Measurements from ENCODE around the gene TRHDE. TPM values are rescaled to one million over a fixed set of nuclear protein-coding genes. Genes with fewer than 3 reads are reported as not detected.

TRHDE gene
- total RNA-seq, 1 experiment from 2014 or later: 43.7 TPM

GRCh38 chr12:72234886-72235285 lies 37.3 kb upstream of the TRHDE start:
- Mint-ChIP-seq H3K4me3 (ENCODE audit: low read depth, unreplicated experiment) (no peak overlapping the region), H3K27ac (ENCODE audit: unreplicated experiment) (no peak overlapping the region), H3K9me3 (ENCODE audit: low read depth, unreplicated experiment) (no peaks in the 10 kb centered on the region), H3K27me3 (ENCODE audit: unreplicated experiment) (no peaks in the 10 kb centered on the region), H3K4me1 (ENCODE audit: low read depth, unreplicated experiment) (no peaks in the 10 kb centered on the region), H3K36me3 (ENCODE audit: insufficient read depth, unreplicated experiment) (no peaks in the 10 kb centered on the region)
- no TSS peak for BruUV-seq (replicated peaks)
- intact Hi-C loops (cut with micrococcal nuclease; ENCODE audit: unreplicated experiment): no loop called here
- TF ChIP-seq CTCF (IDR thresholded peaks at IDR 0.05; ENCODE audit: unreplicated experiment): no peak
- no peak for DNase-seq
- CTCF ChIA-PET: no interaction called here

- Mint-ChIP-seq H3K4me3 (ENCODE audit: low read depth, unreplicated experiment) (no peak overlapping the region), H3K27me3 (ENCODE audit: unreplicated experiment) (no peaks in the 10 kb centered on the region), H3K4me1 (ENCODE audit: low read depth, unreplicated experiment) (no peaks in the 10 kb centered on the region), H3K9me3 (ENCODE audit: low read depth, unreplicated experiment) (no peaks in the 10 kb centered on the region), H3K27ac (ENCODE audit: unreplicated experiment) (no peak overlapping the region), H3K36me3 (ENCODE audit: insufficient read depth, unreplicated experiment) (no peaks in the 10 kb centered on the region)
- no peak for TF ChIP-seq CTCF (IDR thresholded peaks at IDR 0.05; ENCODE audit: unreplicated experiment)
- CTCF ChIA-PET: no interaction called here
- BruUV-seq (replicated peaks): no TSS peak
- no peak for DNase-seq
- intact Hi-C loops (cut with micrococcal nuclease; ENCODE audit: unreplicated experiment): no loop called here
Observed at GRCh38 chr12:72236071-72236705, 36.0 kb upstream of the TRHDE start.

GRCh38 chr12:72241552-72241951 lies 30.6 kb upstream of the TRHDE start:
- no peaks in the 10 kb centered on the region for H3K27me3 Mint-ChIP-seq (ENCODE audit: unreplicated experiment)
- no peak overlapping the region for H3K27ac Mint-ChIP-seq (ENCODE audit: unreplicated experiment)
- H3K9me3 Mint-ChIP-seq (ENCODE audit: low read depth, unreplicated experiment): no peaks in the 10 kb centered on the region
- no peak for TF ChIP-seq CTCF (IDR thresholded peaks at IDR 0.05; ENCODE audit: unreplicated experiment)
- no peaks in the 10 kb centered on the region for H3K4me1 Mint-ChIP-seq (ENCODE audit: low read depth, unreplicated experiment)
- intact Hi-C loops (cut with micrococcal nuclease; ENCODE audit: unreplicated experiment): no loop called here
- BruUV-seq (replicated peaks): no TSS peak
- DNase-seq: no peak
- no peak overlapping the region for H3K4me3 Mint-ChIP-seq (ENCODE audit: low read depth, unreplicated experiment)
- CTCF ChIA-PET: no interaction called here
- peaks cover 11% of the 10 kb centered on the region for H3K36me3 Mint-ChIP-seq (ENCODE audit: insufficient read depth, unreplicated experiment)

GRCh38 chr12:72242946-72243345 lies 29.2 kb upstream of the TRHDE start:
- TF ChIP-seq CTCF (IDR thresholded peaks at IDR 0.05; ENCODE audit: unreplicated experiment): no peak
- CTCF ChIA-PET: no interaction called here
- Mint-ChIP-seq H3K4me3 (ENCODE audit: low read depth, unreplicated experiment) (no peak overlapping the region), H3K27me3 (ENCODE audit: unreplicated experiment) (no peaks in the 10 kb centered on the region), H3K36me3 (ENCODE audit: insufficient read depth, unreplicated experiment) (peaks cover 11% of the 10 kb centered on the region), H3K4me1 (ENCODE audit: low read depth, unreplicated experiment) (no peaks in the 10 kb centered on the region), H3K9me3 (ENCODE audit: low read depth, unreplicated experiment) (no peaks in the 10 kb centered on the region), H3K27ac (ENCODE audit: unreplicated experiment) (no peak overlapping the region)
- BruUV-seq (replicated peaks): no TSS peak
- DNase-seq: no peak
- intact Hi-C loops (cut with micrococcal nuclease; ENCODE audit: unreplicated experiment): no loop called here

All from Calu3 (cell line).